Glutamatergic neuron (in vitro differentiated cells): ENCODE data around the gene GMCL1. TPM values are rescaled to one million over a fixed set of nuclear protein-coding genes. Genes with fewer than 3 reads are reported as not detected.

ENCODE experiments used
- DNase-seq: peaks from one replicate; pipeline ENCODE4 v3.0.0; 2022
- H3K27ac Mint-ChIP-seq: one replicate; pipeline ENCODE4 v1.8.0; 2020; ENCODE audit warnings: mild to moderate bottlenecking, mixed read lengths, inconsistent platforms; ENCODE audit not compliant: unreplicated experiment
- H3K27me3 Mint-ChIP-seq: one replicate; pipeline ENCODE4 v1.8.0; 2020; ENCODE audit warnings: mild to moderate bottlenecking, moderate library complexity, mixed read lengths, inconsistent platforms; ENCODE audit not compliant: unreplicated experiment
- H3K36me3 Mint-ChIP-seq: one replicate; pipeline ENCODE4 v1.8.0; 2020; ENCODE audit warnings: mild to moderate bottlenecking, mixed read lengths, inconsistent platforms; ENCODE audit not compliant: unreplicated experiment
- H3K4me1 Mint-ChIP-seq: one replicate; pipeline ENCODE4 v1.8.0; 2020; ENCODE audit warnings: mild to moderate bottlenecking, low read depth, mixed read lengths, inconsistent platforms; ENCODE audit not compliant: unreplicated experiment
- H3K4me3 Mint-ChIP-seq: one replicate; pipeline ENCODE4 v1.8.0; 2020; ENCODE audit warnings: mild to moderate bottlenecking, mixed read lengths, inconsistent platforms; ENCODE audit not compliant: unreplicated experiment
- H3K9me3 Mint-ChIP-seq: one replicate; pipeline ENCODE4 v1.8.0; 2020; ENCODE audit warnings: mild to moderate bottlenecking, moderate library complexity, mixed read lengths, inconsistent platforms; ENCODE audit not compliant: unreplicated experiment
- total RNA-seq: library from RNA; stranded (reverse); fragmentation: NEBNext Ultra II Directional; extraction: Animal tissue kit (Norgen Biotek cat#: 25700); gene quantifications from one replicate; pipeline ENCODE4 v1.2.1, GENCODE V29; 2021; ENCODE audit not compliant: unreplicated experiment
- TF ChIP-seq, protein P1 (sequence below): fragments of 200-600 bp; sonication (generic); IDR thresholded peaks from one replicate; pipeline ENCODE4 v1.5.0; 2021; ENCODE audit not compliant: partially characterized antibody, unreplicated experiment

Gene GMCL1
- total RNA-seq, 1 donor from 2014 or later, result 11.6 TPM

DNA sequence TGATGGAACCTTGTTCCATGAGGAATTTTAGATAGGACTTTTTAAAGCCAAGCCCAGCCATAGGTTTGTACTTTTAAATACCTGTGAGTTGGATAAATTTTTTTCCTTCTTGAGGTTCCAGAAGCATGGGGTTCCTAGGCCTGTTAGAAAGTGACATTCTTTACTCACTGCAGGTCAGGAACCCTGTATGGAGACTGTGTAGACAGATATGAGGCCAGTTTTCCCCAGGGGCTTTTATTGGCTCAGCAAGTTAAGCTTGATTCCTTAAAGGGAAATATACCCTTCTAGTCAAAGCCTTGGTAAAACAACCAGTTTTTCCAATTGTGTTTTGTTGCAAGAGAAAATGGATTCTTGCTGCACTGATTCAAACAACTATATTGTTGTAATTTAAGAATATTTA, 38.4 kb upstream of the GMCL1 start:
- Mint-ChIP-seq H3K27me3 (no peaks in the 10 kb centered on the region), H3K4me3 (no peak overlapping the region), H3K9me3 (no peaks in the 10 kb centered on the region), H3K27ac (no peak overlapping the region), H3K4me1 (peaks cover 16% of the 10 kb centered on the region), H3K36me3 (no peaks in the 10 kb centered on the region)
- TF ChIP-seq, protein P1, sequence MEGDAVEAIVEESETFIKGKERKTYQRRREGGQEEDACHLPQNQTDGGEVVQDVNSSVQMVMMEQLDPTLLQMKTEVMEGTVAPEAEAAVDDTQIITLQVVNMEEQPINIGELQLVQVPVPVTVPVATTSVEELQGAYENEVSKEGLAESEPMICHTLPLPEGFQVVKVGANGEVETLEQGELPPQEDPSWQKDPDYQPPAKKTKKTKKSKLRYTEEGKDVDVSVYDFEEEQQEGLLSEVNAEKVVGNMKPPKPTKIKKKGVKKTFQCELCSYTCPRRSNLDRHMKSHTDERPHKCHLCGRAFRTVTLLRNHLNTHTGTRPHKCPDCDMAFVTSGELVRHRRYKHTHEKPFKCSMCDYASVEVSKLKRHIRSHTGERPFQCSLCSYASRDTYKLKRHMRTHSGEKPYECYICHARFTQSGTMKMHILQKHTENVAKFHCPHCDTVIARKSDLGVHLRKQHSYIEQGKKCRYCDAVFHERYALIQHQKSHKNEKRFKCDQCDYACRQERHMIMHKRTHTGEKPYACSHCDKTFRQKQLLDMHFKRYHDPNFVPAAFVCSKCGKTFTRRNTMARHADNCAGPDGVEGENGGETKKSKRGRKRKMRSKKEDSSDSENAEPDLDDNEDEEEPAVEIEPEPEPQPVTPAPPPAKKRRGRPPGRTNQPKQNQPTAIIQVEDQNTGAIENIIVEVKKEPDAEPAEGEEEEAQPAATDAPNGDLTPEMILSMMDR, result no peak
- DNase-seq, result no peak

DNA sequence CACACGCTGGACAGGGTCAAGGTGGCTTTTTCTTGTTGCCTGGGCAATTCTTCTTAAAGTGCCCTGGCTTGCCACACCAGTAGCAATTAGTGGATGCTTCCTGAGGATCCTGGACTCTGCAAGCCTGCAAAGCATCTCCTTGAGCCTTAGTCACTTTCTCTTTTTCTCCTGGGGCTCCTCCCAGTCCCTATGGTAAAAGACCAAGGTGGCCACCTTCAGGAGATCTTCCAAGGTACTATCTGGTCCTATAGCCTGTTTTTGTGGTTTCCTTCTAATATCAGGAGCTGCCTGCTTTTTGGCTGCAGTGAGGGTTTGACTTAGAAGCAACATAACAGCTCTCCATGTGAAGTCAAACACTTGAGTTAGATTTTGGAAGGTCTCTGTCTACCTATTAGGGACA, 33.3 kb upstream of the GMCL1 start:
- peaks cover 4% of the 10 kb centered on the region for H3K4me1 Mint-ChIP-seq
- H3K9me3 Mint-ChIP-seq, result no peaks in the 10 kb centered on the region
- H3K4me3 Mint-ChIP-seq, result no peak overlapping the region
- TF ChIP-seq, protein P1, result no peak
- no peak overlapping the region for H3K27ac Mint-ChIP-seq
- peaks cover 1% of the 10 kb centered on the region for H3K27me3 Mint-ChIP-seq
- no peak for DNase-seq
- no peaks in the 10 kb centered on the region for H3K36me3 Mint-ChIP-seq

DNA sequence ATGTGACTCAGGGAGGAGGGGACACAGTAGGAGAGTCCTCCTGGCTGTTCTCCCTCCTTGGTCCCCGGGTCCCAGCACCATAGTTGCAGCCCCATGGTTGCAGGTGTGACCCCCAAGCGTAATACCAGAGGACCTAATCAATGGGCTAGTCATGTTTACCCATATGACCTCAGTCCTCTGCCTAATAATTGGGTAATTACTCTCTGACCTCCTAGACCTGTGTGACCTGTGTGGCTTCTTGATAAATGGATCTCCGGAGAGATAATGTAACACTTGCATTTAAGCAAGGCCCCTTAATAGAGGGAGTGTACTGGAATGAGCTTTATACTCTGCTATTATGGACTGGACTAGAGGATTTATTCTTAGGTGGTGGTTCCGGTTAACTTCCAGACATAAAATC, 32.2 kb upstream of the GMCL1 start:
- TF ChIP-seq, protein P1, result no peak
- Mint-ChIP-seq H3K27ac (no peak overlapping the region), H3K4me1 (peaks cover 4% of the 10 kb centered on the region), H3K36me3 (no peaks in the 10 kb centered on the region), H3K27me3 (peaks cover 1% of the 10 kb centered on the region), H3K4me3 (no peak overlapping the region), H3K9me3 (no peaks in the 10 kb centered on the region)
- no peak for DNase-seq

DNA sequence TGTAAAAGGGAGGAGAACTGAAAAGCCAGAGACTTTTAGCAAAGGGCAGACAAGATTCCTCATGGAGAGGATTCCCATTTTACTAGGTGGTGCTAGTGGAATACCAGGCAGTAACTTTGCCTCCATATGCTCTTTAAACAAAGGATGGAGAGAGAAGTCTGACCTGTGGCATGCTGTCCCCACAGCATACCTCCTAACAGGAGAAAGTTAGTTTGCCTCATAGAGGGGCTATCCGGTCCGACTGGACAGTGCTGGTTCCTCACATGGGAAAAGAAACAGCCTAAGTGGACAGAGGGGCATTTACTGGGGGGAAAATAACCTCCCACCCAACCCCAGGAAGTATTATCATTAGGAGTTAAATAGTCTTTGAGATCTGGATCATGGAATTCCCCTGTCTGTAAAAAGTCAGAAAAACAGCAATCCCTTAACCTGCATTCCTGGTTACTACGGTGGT, 31.6 kb upstream of the GMCL1 start:
- no peak overlapping the region for H3K4me3 Mint-ChIP-seq

DNA sequence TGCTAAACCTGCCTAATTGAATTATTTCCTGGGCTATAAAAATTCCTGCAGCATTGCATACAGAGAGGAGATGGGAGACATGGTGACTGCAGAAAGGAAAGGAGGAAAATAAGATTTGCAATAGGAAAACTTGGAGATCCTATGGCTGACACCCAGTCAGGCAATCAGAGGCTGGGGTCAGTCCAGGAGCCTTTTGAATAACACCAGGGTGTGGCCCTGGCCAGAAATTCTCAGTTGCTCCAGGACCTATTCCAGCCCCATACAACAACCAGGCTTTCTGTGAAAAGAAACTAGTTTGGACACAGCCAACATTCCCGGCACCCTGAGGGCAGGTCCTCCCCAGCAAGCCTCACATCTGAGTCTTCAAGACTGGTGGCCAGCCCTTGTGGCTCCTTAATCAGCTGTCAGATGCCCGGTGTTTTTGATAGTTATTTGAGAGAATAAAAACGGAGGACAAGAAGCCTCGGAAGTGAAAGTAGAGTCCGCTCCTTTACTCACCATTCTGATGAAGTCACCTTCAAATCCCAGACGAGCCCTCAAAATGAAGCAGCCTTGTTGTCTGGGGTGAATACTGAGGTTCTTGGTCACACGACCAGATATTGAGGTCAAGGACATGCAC, 31.1 kb upstream of the GMCL1 start:
- Mint-ChIP-seq H3K4me1 (peaks cover 4% of the 10 kb centered on the region), H3K36me3 (no peaks in the 10 kb centered on the region), H3K27me3 (peaks cover 1% of the 10 kb centered on the region), H3K9me3 (no peaks in the 10 kb centered on the region), H3K4me3 (no peak overlapping the region), H3K27ac (no peak overlapping the region)
- no peak for DNase-seq
- TF ChIP-seq, protein P1, result no peak

More for the DNA sequence above, 31.6 kb upstream of the GMCL1 start:
- Mint-ChIP-seq H3K27me3 (peaks cover 1% of the 10 kb centered on the region), H3K4me1 (peaks cover 4% of the 10 kb centered on the region), H3K36me3 (no peaks in the 10 kb centered on the region), H3K27ac (no peak overlapping the region), H3K9me3 (no peaks in the 10 kb centered on the region)
- TF ChIP-seq, protein P1, result no peak
- no peak for DNase-seq
